HG02885 (cell line): ENCODE measurements around the gene ZNF580.

ENCODE experiments used
- ATAC-seq: cut with Tn5 transposase; IDR thresholded peaks from one replicate; pipeline ENCODE4 v1.9.1; 2021; ENCODE audit warnings: mild to moderate bottlenecking; ENCODE audit not compliant: unreplicated experiment, poor library complexity

Gene ZNF580

GRCh38 chr19:55640577-55641425, at the start of gene ZNF580:
Gene ZNF580 (plus strand): TSS chr19:55641002. CDS start chr19:55642509, 1,507 bp downstream.
- ATAC-seq, result peak; percentile 40

GRCh38 chr19:55591555-55591954, 49.2 kb upstream of the ZNF580 start:
- no peak for ATAC-seq

DNA sequence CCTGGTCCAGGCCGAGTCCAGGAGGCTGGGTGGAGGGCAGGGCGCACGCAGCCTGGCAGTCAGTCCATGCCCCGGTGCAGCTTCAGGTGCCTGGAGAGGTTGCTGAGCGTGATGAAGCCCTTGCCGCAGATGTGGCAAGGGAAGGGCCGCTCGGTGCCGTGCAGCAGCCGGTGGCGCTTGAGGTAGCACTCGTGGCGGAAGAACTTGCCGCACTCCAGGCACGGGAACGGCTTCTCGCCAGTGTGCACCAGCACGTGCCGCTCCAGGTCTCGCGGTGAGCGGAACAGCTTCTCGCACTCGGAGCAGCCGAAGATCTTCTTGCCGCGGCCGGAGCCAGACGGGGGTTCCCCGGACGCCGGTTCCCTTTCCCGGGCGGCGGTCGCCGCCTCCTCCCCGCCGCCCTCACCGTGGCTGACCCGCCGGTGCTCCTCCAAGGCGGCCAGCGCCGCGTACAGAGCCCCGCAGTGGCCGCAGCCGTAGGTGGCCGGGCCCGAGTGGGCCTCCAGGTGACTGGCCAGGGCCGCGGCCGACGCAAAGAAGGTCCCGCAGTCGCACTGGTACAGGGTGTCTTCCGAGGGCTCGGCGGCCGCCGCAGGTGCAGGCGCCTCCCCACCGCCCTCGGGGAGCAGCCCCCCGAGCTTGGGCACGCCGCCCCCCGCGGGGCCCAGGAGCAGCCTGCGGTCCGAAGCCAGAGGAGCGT, 48.3 kb upstream of the ZNF580 start:
- ATAC-seq, result no peak

- ATAC-seq, result no peak
Observed at GRCh38 chr19:55593096-55593772, 47.6 kb upstream of the ZNF580 start.

DNA sequence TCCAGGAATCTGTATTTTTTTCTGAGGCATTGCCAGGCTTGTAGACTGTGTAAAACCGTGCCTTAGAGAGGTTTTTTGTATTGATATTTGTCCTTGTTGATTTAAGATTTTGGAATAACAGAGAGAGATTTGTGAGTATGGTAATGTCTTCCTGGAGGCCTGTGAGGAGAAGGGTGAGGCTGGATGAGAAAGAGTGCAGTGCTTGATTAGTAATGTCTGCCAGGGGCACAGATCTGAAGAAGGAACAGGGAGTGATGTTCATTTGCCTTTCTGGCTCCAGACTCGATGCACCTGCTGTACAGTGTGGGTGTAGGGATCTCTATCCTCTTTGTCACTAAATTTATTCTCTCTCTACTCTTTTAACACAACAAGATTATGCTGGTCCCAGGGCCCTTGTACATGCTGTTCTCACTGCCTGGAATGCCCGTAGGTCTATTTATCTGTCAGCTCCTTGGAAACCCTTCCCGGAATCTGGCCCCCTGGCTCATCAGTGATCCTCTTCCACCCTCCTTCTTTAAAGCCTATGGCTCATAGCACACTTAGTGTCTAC, 45.7 kb upstream of the ZNF580 start:
- no peak for ATAC-seq

GRCh38 chr19:55596304-55596703, 44.5 kb upstream of the ZNF580 start:
- no peak for ATAC-seq

DNA sequence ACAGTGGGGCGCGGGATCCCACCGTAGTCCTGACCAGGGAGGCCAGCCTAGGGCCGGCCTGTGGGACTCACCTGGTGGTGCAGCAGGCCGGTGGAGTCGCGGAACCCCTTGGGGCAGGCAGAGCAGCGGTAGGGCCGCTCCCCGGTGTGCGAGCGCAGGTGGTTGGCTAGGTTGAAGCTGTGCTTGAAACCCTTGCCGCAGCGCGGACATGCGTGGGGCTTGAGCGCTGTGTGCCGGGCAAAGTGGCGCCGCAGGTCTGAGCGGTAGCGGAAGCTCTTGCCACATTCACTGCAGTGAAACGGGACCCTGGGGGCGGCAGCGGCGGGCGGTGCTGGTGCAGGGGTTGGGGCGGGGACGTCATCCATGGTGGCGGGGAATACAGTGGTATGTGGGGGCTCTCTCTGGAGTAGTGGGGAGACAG, 43.3 kb upstream of the ZNF580 start:
- ATAC-seq, result no peak

DNA sequence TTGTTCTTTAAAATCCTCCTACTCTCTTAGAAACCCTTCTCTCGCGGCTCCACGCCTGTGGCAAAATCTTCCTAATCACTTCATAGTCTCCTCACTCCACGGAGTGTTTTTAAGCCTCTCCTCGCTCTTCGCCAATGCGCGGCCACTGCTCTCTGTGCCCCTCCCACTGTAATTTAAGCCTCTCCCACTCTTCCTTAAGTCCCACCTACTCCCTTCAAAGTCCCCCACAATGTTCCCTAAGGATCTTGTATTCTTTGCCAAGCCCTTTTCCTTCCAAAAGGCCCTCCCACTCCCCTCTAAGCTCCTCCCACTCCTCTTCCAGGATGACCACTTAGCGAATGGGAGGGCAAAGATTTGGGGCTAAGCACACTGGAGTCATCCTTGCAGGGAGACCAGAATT, 42.8 kb upstream of the ZNF580 start:
- ATAC-seq, result no peak

GRCh38 chr19:55598719-55599467, 41.9 kb upstream of the ZNF580 start:
- ATAC-seq, result peak; percentile 51

DNA sequence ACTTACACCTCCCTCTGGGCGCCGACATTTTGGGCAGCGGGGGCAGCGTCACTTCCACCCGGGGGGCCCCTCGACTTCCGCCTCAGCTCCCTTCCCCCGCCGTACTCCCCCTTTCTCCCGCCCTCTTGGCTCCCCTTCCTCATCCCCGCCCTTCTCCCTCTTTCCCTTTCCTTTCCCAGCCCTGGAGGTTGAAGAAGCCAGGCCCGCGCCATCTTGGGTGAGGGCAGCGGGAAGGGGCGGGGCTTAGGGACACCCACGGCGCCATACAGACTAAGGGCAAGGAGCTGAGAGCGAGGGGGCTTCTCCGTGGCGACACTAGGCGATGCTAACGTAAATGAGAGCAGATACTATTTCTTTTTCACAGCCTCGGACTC, 41.3 kb upstream of the ZNF580 start, which contains the start of gene FIZ1:
FIZ1 (minus strand) TSS at position 50 of the 374 bp plus-strand sequence. CDS start 1,652 bp downstream, outside the sequence.
- ATAC-seq, result peak; percentile 60

DNA sequence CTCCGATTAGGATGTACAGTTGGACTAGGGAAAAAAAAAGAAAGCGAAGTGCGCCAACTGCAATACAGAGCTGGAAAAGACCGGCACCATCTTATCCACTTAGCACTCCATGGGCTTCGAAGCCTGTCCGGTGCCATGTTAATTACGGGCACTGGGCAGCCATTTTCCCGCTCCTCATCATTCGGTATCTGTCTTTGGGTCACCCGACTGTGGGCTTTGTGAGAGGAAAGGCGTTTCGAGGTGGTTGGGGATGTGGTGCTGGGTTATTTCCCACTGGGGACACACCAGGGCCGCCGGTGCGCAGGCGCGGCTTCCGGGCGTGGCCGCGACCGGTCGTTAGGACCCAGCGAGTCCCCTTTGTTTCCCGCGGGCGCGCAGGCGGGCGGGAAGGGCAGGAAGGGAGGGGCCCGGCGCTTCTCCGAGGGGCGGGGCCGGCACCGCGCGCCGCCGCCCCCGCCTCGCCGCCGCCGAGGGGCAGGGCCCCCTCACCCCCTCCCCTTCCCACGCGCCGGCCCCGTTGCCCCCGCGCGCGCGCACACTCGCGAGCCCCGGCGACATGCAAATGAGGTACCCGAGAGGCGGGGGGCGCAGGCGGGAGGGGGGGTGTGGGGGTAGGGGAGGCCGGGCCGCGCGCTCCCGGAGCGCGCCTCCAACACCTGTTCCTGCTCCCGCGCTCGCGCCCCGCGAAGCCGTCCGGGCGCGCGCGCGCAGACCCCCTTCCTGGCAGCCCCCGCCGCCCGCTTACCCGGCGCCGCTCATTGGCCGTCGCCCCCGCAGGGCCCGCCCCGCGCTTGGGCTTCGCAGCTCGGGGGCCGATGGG, 40.8 kb upstream of the ZNF580 start, which contains the start of gene ZNF524:
ZNF524 (plus strand) TSS at position 447 of the 820 bp plus-strand sequence. CDS start 1,825 bp downstream, outside the sequence.
- ATAC-seq, result peak; percentile 48

DNA sequence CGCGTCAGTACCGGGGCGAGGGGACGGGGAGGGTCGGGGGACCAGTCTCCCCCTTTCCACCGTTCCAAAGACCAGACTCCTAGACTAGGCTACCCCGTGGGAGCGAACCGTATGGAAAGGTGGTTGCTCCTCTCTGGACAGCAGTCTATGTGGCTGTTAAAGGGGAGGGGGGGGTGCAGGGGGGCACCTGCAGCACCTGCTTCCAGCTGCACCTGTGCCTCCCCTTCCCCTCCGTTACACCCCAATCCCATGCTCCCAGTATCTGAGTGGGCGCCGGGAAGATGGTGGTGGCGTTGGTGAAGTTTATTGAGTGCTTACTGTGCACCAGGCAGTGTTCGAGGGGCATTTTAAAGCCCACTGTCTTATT, 40.2 kb upstream of the ZNF580 start:
- no peak for ATAC-seq

GRCh38 chr19:55601084-55601483, 39.7 kb upstream of the ZNF580 start:
- ATAC-seq, result no peak

DNA sequence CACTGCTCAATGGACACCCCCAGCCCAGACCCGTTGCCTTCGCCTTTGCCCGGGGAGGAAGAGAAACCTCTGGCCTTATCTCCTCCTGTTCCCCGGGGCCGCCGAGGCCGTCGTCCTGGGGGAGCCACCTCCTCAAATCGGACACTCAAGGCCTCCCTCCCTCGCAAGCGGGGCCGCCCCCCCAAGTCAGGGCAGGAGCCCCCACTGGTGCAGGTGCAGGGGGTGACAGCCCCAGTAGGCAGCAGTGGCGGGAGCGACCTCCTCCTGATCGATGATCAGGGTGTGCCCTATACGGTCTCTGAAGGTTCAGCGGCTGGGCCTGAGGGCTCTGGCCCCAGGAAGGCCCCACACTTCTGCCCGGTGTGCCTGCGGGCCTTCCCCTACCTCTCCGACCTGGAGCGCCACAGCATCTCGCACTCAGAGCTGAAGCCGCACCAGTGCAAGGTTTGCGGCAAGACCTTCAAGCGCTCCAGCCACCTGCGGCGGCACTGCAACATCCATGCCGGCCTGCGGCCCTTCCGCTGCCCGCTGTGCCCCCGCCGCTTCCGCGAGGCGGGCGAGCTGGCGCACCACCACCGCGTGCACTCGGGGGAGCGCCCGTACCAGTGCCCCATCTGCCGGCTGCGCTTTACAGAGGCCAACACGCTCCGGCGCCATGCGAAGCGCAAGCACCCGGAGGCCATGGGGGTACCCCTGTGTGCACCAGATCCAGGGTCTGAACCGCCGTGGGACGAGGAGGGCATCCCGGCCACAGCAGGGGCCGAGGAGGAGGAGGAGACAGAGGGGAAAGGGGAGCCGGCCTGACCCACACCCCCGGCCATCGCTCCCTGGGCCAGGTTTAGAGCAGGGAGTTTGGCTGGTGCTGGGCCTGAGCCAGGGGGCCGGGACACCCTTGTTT, 38.4 kb upstream of the ZNF580 start:
- ATAC-seq, result no peak

DNA sequence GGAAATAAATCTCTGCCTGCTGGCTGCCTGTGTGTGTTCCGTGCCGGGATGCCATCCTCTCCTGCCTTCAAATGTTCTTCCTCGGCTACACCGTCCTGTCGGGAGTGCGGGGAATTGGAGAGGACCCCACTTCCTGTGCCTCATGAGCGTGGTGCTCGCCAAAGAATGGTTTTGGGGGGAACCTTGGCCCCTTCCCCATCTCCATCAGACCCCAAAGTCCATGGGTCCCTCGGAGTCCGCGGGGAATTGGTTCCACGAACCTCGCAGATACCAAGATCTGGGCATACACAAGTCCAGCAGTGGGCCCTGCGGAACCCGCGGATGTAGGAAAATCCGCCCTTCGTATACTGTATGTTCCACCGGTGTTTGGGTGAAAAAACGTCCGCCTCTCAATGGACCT, 37.7 kb upstream of the ZNF580 start:
- no peak for ATAC-seq

- ATAC-seq, result no peak
Observed at GRCh38 chr19:55603581-55604292, 37.1 kb upstream of the ZNF580 start.

- ATAC-seq, result peak; percentile 79
Observed at GRCh38 chr19:55605207-55605636, 35.6 kb upstream of the ZNF580 start.
